HepG2 (cell line): ENCODE data around the gene C9orf40. TPM values are rescaled to one million over a fixed set of nuclear protein-coding genes. Genes with fewer than 3 reads are reported as not detected.

Experiments used
- ATF7-NPFF ChIP-seq: sonication (generic); formaldehyde crosslinking; IDR thresholded peaks from 2 replicates; pipeline ENCODE4 v1.8.1; 2023; ENCODE audit warnings: mild to moderate bottlenecking, low read depth, missing genetic modification reagents, moderate library complexity
- CREB1 ChIP-seq, 2 experiments: fragments of 450-650 bp in 1 of 2; IDR thresholded peaks; 2 replicates each; pipeline ENCODE4 v1.6.1; 2016 to 2017; ENCODE audit warnings: control low read depth in 1 of 2, mild to moderate bottlenecking in 1 of 2, missing compliant biosample characterization in 1 of 2, missing genetic modification characterization in 1 of 2
- CSRNP2 ChIP-seq: sonication (generic); formaldehyde crosslinking; conservative IDR thresholded peaks from 2 replicates; pipeline ENCODE4 v1.8.0; 2022; ENCODE audit warnings: low read depth, missing genetic modification reagents
- GPN1 ChIP-seq: sonication (generic); formaldehyde crosslinking; IDR thresholded peaks from 2 replicates; pipeline ENCODE4 v1.5.1; 2020; ENCODE audit warnings: missing genetic modification reagents, borderline replicate concordance
- MEIS1 ChIP-seq: sonication (generic); formaldehyde crosslinking; IDR thresholded peaks from 2 replicates; pipeline ENCODE4 v1.9.0; 2021; ENCODE audit warnings: mild to moderate bottlenecking, missing genetic modification reagents, moderate library complexity, borderline replicate concordance
- MLLT10 ChIP-seq: sonication (generic); formaldehyde crosslinking; IDR thresholded peaks from 2 replicates; pipeline ENCODE4 v1.4.0; 2020; ENCODE audit warnings: missing genetic modification reagents
- ONECUT2 ChIP-seq: sonication (generic); formaldehyde crosslinking; IDR thresholded peaks from 2 replicates; pipeline ENCODE4 v1.4.0; 2020; ENCODE audit warnings: missing genetic modification reagents
- RAD51 ChIP-seq: fragments of 450-650 bp; IDR thresholded peaks from 2 replicates; pipeline ENCODE4 v1.6.1; 2016; ENCODE audit warnings: borderline replicate concordance
- UBTF ChIP-seq: sonication (generic); formaldehyde crosslinking; IDR thresholded peaks from 2 replicates; pipeline ENCODE4 v1.4.0; 2020; ENCODE audit warnings: mild to moderate bottlenecking, missing genetic modification reagents
- ZNF207 ChIP-seq: fragments of 450-650 bp; IDR thresholded peaks from 2 replicates; pipeline ENCODE4 v1.6.1; 2016; ENCODE audit warnings: antibody characterized with exemption, borderline replicate concordance
- ZNF224 ChIP-seq: sonication (generic); formaldehyde crosslinking; IDR thresholded peaks from 2 replicates; pipeline ENCODE4 v1.5.0; 2020; ENCODE audit warnings: mild to moderate bottlenecking, missing genetic modification reagents
- ZNF629 ChIP-seq: sonication (generic); formaldehyde crosslinking; conservative IDR thresholded peaks from 2 replicates; pipeline ENCODE4 v1.5.0; 2020; ENCODE audit warnings: missing genetic modification reagents
- ZNF710 ChIP-seq: sonication (generic); formaldehyde crosslinking; IDR thresholded peaks from 2 replicates; pipeline ENCODE4 v1.5.0; 2020; ENCODE audit warnings: mild to moderate bottlenecking, missing genetic modification reagents, borderline replicate concordance
- ZNF713 ChIP-seq: sonication (generic); formaldehyde crosslinking; IDR thresholded peaks from 2 replicates; pipeline ENCODE4 v1.4.0; 2020; ENCODE audit warnings: mild to moderate bottlenecking, missing genetic modification reagents
- ZNF747 ChIP-seq: sonication (generic); formaldehyde crosslinking; IDR thresholded peaks from 2 replicates; pipeline ENCODE4 v1.8.1; 2023; ENCODE audit warnings: missing genetic modification reagents, mild to moderate bottlenecking, borderline replicate concordance
- ZNF749 ChIP-seq: sonication (generic); formaldehyde crosslinking; IDR thresholded peaks from 2 replicates; pipeline ENCODE4 v1.8.0; 2022; ENCODE audit warnings: mild to moderate bottlenecking, missing genetic modification reagents, moderate library complexity, borderline replicate concordance
- ZNF770 ChIP-seq: sonication (generic); formaldehyde crosslinking; IDR thresholded peaks from 2 replicates; pipeline ENCODE4 v1.5.0; 2020; ENCODE audit warnings: mild to moderate bottlenecking, missing genetic modification reagents
- ZSCAN31 ChIP-seq: sonication (generic); formaldehyde crosslinking; IDR thresholded peaks from 2 replicates; pipeline ENCODE4 v1.5.0; 2020; ENCODE audit warnings: low read depth, mild to moderate bottlenecking, missing genetic modification reagents
- polyA plus RNA-seq, 8 experiments: library from polyadenylated mRNA; depleted of rRNA in 3 of 8; stranded (reverse) in 7 of 8; unstranded in 1 of 8; fragments of >200 nt; fragmentation: Illumina TruSeq in 4 of 8; extraction: Trizol in 4 of 8; gene quantifications; 2 replicates each; pipeline versions ENCODE4 v1.2.1 to v1.2.3, GENCODE V29; 2011 to 2016; ENCODE audit warnings: low read depth in 4 of 8, missing spikeins in 1 of 8, mixed read lengths in 1 of 8; ENCODE audit not compliant: insufficient read depth in 1 of 8
- total RNA-seq, 5 experiments: library from RNA; depleted of rRNA; stranded (reverse); fragments of >200 nt; fragmentation: Illumina TruSeq; extraction: Trizol; gene quantifications; 2 replicates each; pipeline ENCODE4 v1.2.3, GENCODE V29; 2016; ENCODE audit warnings: low read depth in 1 of 5

The C9orf40 gene
- total and polyA plus RNA-seq, 2 of the 13 experiments (the other 11 are each of a cell fraction or from before 2014, with no cell fraction given) = 3.0 to 13.5 TPM

- TF ChIP-seq CSRNP2 (CRISPR knock-in tag) = no peak
- TF ChIP-seq MEIS1 (CRISPR knock-in tag) = no peak; the same call in 1 of the 2 replicates
- TF ChIP-seq CREB1 (IDR thresholded peaks at IDR 0.05) = no peak
- peak; percentile 73 for TF ChIP-seq CREB1 (CRISPR knock-in tag; IDR thresholded peaks at IDR 0.05)
- TF ChIP-seq ZNF224 (CRISPR knock-in tag) = no peak
- TF ChIP-seq ZNF770 (CRISPR knock-in tag) = no peak
- TF ChIP-seq MLLT10 (CRISPR knock-in tag) = no peak
- TF ChIP-seq UBTF = no peak
- no peak for TF ChIP-seq ZNF207
- peak; percentile 90 for TF ChIP-seq ZNF710
- no peak for TF ChIP-seq ZNF713
- TF ChIP-seq ZNF749 = peak; percentile 66; the same call in 1 of the 2 replicates
- no peak for TF ChIP-seq ZNF629 (CRISPR knock-in tag)
- no peak for TF ChIP-seq ZNF747 (CRISPR knock-in tag)
- no peak for TF ChIP-seq ONECUT2
- TF ChIP-seq GPN1 = no peak
- TF ChIP-seq ZSCAN31 (CRISPR knock-in tag) = no peak
- TF ChIP-seq RAD51 = no peak
- TF ChIP-seq ATF7-NPFF (CRISPR knock-in tag) = no peak
Measured at GRCh38 chr9:75001719-75002421, 49.2 kb upstream of the C9orf40 start (continued).
